Measurements from ENCODE around the gene RFX2. TPM values are rescaled to one million over a fixed set of nuclear protein-coding genes. Genes with fewer than 3 reads are reported as not detected.
A peak's percentile ranks its signal among the peaks of the same experiment; 100 is the strongest.

RFX2 gene
- total RNA-seq, 6 experiments from 2014 or later = 1.6 to 2.9 (median 1.9) TPM

- TF ChIP-seq POLR2A (IDR thresholded peaks at IDR 0.05) (no peak), CTCF (IDR thresholded peaks at IDR 0.05) (no peak)
- intact Hi-C loops (cut with DNase I) = no loop called here
- Histone ChIP-seq H3K4me1 (peaks cover 0 to 28% (median 6%) of the 10 kb centered on the region in 4 donors), H3K27me3 (no peaks in the 10 kb centered on the region), H3K4me3 (no peak overlapping the region), H3K36me3 (no peaks in the 10 kb centered on the region), H3K27ac (no peak overlapping the region), H3K9me3 (no peaks in the 10 kb centered on the region)
- peak in 2 of 3 donors; percentile 37 to 50 for DNase-seq
- 86% methylated on average over 8 of the region's 14 CpGs for WGBS (ENCODE audit: insufficient coverage, low coverage, low lambda C conversion rate, missing lambda C conversion rate)
- ATAC-seq = no peak
Observed at GRCh38 chr19:6063576-6064335, 46.5 kb downstream of the RFX2 start.

DNA sequence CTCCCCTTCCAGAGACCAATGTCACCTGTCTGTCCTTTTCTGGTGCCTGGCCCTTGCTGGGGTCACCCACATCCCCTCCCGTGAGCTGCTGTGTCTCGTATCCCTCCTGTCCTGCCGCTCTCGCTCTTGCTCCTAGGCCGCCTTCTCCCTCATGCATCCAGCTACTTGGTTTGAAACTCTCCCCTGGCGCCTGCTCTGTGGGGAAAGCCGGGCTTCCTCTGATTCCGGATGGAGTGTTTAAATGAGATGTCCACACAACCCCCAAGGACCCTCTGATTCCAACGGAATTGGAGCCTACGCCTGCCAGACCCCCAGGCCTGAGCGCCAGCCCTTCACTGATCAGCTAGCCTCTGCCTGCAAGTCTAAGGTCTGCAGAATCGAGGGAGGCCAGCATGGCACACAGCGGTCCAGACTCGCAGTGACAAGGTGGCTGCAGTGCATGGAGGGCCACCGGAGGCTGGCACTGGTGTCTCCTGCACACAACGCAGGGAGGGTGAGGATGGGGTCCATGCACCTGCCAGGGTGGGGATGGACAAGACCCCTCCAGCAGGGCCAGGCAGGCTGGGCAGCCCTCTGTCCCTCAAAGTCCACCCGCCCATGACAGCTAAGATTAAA, 47.2 kb downstream of the RFX2 start:
- TF ChIP-seq CTCF (IDR thresholded peaks at IDR 0.05) = no peak
- no peak for TF ChIP-seq POLR2A (IDR thresholded peaks at IDR 0.05)
- DNase-seq (peak in 2 of 3 donors; percentile 41 to 52), ATAC-seq (no peak)
- intact Hi-C loops (cut with DNase I) = no loop called here
- H3K4me3 ChIP-seq = no peak overlapping the region
- peak overlapping the region in 1 of 3 donors; percentile 68 for H3K27ac ChIP-seq
- H3K4me1 ChIP-seq = peaks cover 0 to 28% (median 6%) of the 10 kb centered on the region in 4 donors
- WGBS (ENCODE audit: insufficient coverage, low coverage, low lambda C conversion rate, missing lambda C conversion rate) = 73% methylated on average over 2 of the region's 17 CpGs
- H3K9me3 ChIP-seq = no peaks in the 10 kb centered on the region
- no peaks in the 10 kb centered on the region for H3K36me3 ChIP-seq
- H3K27me3 ChIP-seq = no peaks in the 10 kb centered on the region

- ATAC-seq = peak; percentile 1 to 46 (median 36)
- TF ChIP-seq CTCF (IDR thresholded peaks at IDR 0.05) (no peak), POLR2A (IDR thresholded peaks at IDR 0.05) (no peak)
- no peaks in the 10 kb centered on the region for H3K36me3 ChIP-seq
Observed at GRCh38 chr19:6062274-6062673, 48.0 kb downstream of the RFX2 start.

GRCh38 chr19:6061376-6062130, 48.7 kb downstream of the RFX2 start:
- no peak for TF ChIP-seq POLR2A (IDR thresholded peaks at IDR 0.05)
- TF ChIP-seq CTCF (IDR thresholded peaks at IDR 0.05) = no peak
- H3K27ac ChIP-seq = peak overlapping the region in 2 of 3 donors; percentile 33 to 40
- no peaks in the 10 kb centered on the region for H3K36me3 ChIP-seq
- peaks cover 0 to 26% (median 6%) of the 10 kb centered on the region in 4 donors for H3K4me1 ChIP-seq
- H3K4me3 ChIP-seq = no peak overlapping the region
- intact Hi-C loops (cut with DNase I) = no loop called here
- no peaks in the 10 kb centered on the region for H3K27me3 ChIP-seq
- peak in 2 of 3 donors; percentile 23 to 45 for DNase-seq
- H3K9me3 ChIP-seq = no peaks in the 10 kb centered on the region
- ATAC-seq = no peak
- WGBS (ENCODE audit: insufficient coverage, low coverage, low lambda C conversion rate, missing lambda C conversion rate) = 83% methylated on average over 16 of the region's 16 CpGs

More at GRCh38 chr19:6062274-6062673, 48.0 kb downstream of the RFX2 start:
- no peaks in the 10 kb centered on the region for H3K9me3 ChIP-seq
- intact Hi-C loops (cut with DNase I) = no loop called here
- peaks cover 0 to 26% (median 5%) of the 10 kb centered on the region in 4 donors for H3K4me1 ChIP-seq
- H3K27ac ChIP-seq = peak overlapping the region in 2 of 3 donors; percentile 33 to 68
- no peaks in the 10 kb centered on the region for H3K27me3 ChIP-seq
- DNase-seq = peak in 2 of 3 donors; percentile 47 to 57
- no peak overlapping the region for H3K4me3 ChIP-seq
- WGBS (ENCODE audit: insufficient coverage, low coverage, low lambda C conversion rate, missing lambda C conversion rate) = 62% methylated on average over 6 of the region's 11 CpGs

Data from right lobe of liver (tissue), 6 donors.